ENCODE data around the gene LCE1D. TPM values are rescaled to one million over a fixed set of nuclear protein-coding genes. Genes with fewer than 3 reads are reported as not detected.

The LCE1D gene
- polyA plus RNA-seq, 1 donor (not counting 4 experiments of a cell fraction or from before 2014, with no cell fraction given): not detected

DNA sequence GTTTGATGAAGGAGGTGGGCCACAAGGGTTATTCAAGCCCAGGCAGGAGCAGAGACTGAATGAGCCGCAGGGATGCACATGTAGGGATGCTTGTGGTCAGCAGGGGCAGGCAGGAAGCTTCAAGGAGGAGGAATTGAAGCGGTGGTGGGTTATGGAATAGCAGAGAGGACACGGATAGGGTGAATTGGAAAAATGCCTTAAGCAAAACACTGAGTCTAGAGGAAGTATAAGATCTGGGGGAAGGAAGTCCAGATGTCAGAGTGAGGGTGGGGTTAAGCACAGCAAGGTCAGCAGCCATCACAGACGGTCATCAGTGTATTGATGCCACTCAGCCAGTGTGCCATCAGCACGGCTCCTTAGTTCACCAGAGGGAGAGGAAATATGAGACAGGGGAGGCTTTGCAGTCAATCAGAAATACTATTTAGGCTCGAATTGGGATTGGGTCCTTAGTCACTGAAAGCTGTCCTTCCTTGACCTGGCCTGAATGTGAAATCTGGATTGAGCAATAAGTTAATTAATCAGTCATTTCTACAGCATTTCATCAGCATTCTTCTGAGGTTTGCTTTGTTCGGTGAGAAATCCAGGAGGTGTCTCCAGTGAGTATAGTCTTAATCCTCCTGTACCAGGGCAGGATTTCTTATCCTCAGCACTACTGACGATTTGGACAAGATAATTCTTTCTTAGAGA lies 27.5 kb upstream of the LCE1D start:
- no peak overlapping the region for H3K9ac ChIP-seq (ENCODE audit: control insufficient read depth, extremely low read depth, insufficient read depth, low read length)
- FAIRE-seq: no peak

DNA sequence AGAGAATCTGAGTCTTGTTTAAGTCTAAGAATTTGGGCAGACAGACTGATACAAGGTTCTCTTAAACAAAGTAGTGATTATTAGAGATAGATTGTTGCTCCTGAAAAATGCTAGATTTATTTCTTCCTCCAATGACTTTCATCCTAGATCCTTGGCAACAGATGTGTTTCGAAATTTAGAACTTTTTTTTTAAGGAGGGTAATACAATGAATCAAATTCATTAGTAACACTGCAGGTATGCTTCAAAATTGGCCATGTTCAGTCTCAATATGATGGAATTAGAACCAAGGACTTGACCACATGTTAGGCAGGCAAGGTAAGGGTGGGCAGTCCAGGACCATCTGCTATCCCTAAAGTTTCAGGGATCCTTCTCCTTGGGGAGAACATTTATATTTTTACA lies 26.1 kb upstream of the LCE1D start:
- no peak for FAIRE-seq
- H4K20me1 ChIP-seq (ENCODE audit: control insufficient read depth, extremely low read depth, insufficient read depth, low read length): no peaks in the 10 kb centered on the region
- no peaks in the 10 kb centered on the region for H3K9me3 ChIP-seq (ENCODE audit: control insufficient read depth, low read depth, low read length)
- no peaks in the 10 kb centered on the region for H3K27me3 ChIP-seq (ENCODE audit: control insufficient read depth, extremely low read depth, insufficient read depth, low read length)
- TF ChIP-seq EZH2 (IDR thresholded peaks at IDR 0.05; ENCODE audit: low read length): no peak
- TF ChIP-seq, protein P1, sequence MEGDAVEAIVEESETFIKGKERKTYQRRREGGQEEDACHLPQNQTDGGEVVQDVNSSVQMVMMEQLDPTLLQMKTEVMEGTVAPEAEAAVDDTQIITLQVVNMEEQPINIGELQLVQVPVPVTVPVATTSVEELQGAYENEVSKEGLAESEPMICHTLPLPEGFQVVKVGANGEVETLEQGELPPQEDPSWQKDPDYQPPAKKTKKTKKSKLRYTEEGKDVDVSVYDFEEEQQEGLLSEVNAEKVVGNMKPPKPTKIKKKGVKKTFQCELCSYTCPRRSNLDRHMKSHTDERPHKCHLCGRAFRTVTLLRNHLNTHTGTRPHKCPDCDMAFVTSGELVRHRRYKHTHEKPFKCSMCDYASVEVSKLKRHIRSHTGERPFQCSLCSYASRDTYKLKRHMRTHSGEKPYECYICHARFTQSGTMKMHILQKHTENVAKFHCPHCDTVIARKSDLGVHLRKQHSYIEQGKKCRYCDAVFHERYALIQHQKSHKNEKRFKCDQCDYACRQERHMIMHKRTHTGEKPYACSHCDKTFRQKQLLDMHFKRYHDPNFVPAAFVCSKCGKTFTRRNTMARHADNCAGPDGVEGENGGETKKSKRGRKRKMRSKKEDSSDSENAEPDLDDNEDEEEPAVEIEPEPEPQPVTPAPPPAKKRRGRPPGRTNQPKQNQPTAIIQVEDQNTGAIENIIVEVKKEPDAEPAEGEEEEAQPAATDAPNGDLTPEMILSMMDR (optimal IDR thresholded peaks at IDR 0.05 in 1 of 3, IDR thresholded peaks at IDR 0.05 in 1 of 3, conservative IDR thresholded peaks at IDR 0.05 in 1 of 3; ENCODE audit: extremely low read depth in 1 of 3, insufficient read depth in 2 of 3, low read length in 3 of 3): no peak
- no peak overlapping the region for H3K4me3 ChIP-seq (ENCODE audit: control insufficient read depth in 2 of 3, extremely low read depth in 1 of 3, insufficient read depth in 2 of 3, low read depth in 1 of 3, low read length in 3 of 3)
- no peak overlapping the region for H3K9ac ChIP-seq (ENCODE audit: control insufficient read depth, extremely low read depth, insufficient read depth, low read length)
- H3K79me2 ChIP-seq (ENCODE audit: control insufficient read depth, insufficient read depth, low read length): no peaks in the 10 kb centered on the region
- H3K9me1 ChIP-seq (ENCODE audit: control insufficient read depth, extremely low read depth, insufficient read depth, low read length): no peaks in the 10 kb centered on the region
- dilution Hi-C loops (cut with MboI; ENCODE audit: extremely low pct_ligation_motif_present, low sequenced_read_pairs): no loop called here
- no peak overlapping the region for H2AFZ ChIP-seq (ENCODE audit: control insufficient read depth, low read length)
- no peak overlapping the region for H3K27ac ChIP-seq (ENCODE audit: control insufficient read depth, insufficient read depth, low read length)
- no peak for DNase-seq (ENCODE audit: low read depth, low spot score)
- no peaks in the 10 kb centered on the region for H3K36me3 ChIP-seq (ENCODE audit: control insufficient read depth in 2 of 2, extremely low read depth in 1 of 2, insufficient read depth in 2 of 2, low read length in 2 of 2)
- H3K4me2 ChIP-seq (ENCODE audit: control insufficient read depth, extremely low read depth, insufficient read depth, low read depth, low read length): no peak overlapping the region
- peaks cover 10% of the 10 kb centered on the region for H3K4me1 ChIP-seq (ENCODE audit: control insufficient read depth, extremely low read depth, insufficient read depth, low read length)

More for the DNA sequence above, 27.5 kb upstream of the LCE1D start:
- dilution Hi-C loops (cut with MboI; ENCODE audit: extremely low pct_ligation_motif_present, low sequenced_read_pairs): no loop called here
- Histone ChIP-seq H2AFZ (ENCODE audit: control insufficient read depth, low read length) (no peak overlapping the region), H3K4me1 (ENCODE audit: control insufficient read depth, extremely low read depth, insufficient read depth, low read length) (peaks cover 6% of the 10 kb centered on the region), H3K9me1 (ENCODE audit: control insufficient read depth, extremely low read depth, insufficient read depth, low read length) (no peaks in the 10 kb centered on the region), H3K4me3 (ENCODE audit: control insufficient read depth in 2 of 3, extremely low read depth in 1 of 3, insufficient read depth in 2 of 3, low read depth in 1 of 3, low read length in 3 of 3) (no peak overlapping the region), H3K79me2 (ENCODE audit: control insufficient read depth, insufficient read depth, low read length) (no peaks in the 10 kb centered on the region), H3K9me3 (ENCODE audit: control insufficient read depth, low read depth, low read length) (no peaks in the 10 kb centered on the region), H3K27me3 (ENCODE audit: control insufficient read depth, extremely low read depth, insufficient read depth, low read length) (no peaks in the 10 kb centered on the region), H3K27ac (ENCODE audit: control insufficient read depth, insufficient read depth, low read length) (no peak overlapping the region), H4K20me1 (ENCODE audit: control insufficient read depth, extremely low read depth, insufficient read depth, low read length) (no peaks in the 10 kb centered on the region), H3K4me2 (ENCODE audit: control insufficient read depth, extremely low read depth, insufficient read depth, low read depth, low read length) (no peak overlapping the region), H3K36me3 (ENCODE audit: control insufficient read depth in 2 of 2, extremely low read depth in 1 of 2, insufficient read depth in 2 of 2, low read length in 2 of 2) (no peaks in the 10 kb centered on the region)
- TF ChIP-seq, protein P1 (optimal IDR thresholded peaks at IDR 0.05 in 1 of 3, IDR thresholded peaks at IDR 0.05 in 1 of 3, conservative IDR thresholded peaks at IDR 0.05 in 1 of 3; ENCODE audit: extremely low read depth in 1 of 3, insufficient read depth in 2 of 3, low read length in 3 of 3): peak in 1 of 3 experiments; percentile 1
- TF ChIP-seq EZH2 (IDR thresholded peaks at IDR 0.05; ENCODE audit: low read length): no peak
- DNase-seq (ENCODE audit: low read depth, low spot score): no peak

Measured in keratinocyte (primary cell).